ENCODE data around the gene GLCCI1. TPM values are rescaled to one million over a fixed set of nuclear protein-coding genes. Genes with fewer than 3 reads are reported as not detected.

GLCCI1 gene
- total RNA-seq, 1 experiment from 2014 or later = 4.6 TPM

- ATAC-seq (no peak), DNase-seq (ENCODE audit: low read depth, low spot score) (no peak)
- intact Hi-C loops (cut with micrococcal nuclease) = no loop called here
- H2AFZ ChIP-seq (ENCODE audit: low read depth, low read length, poor library complexity, severe bottlenecking) = no peak overlapping the region
- H3K79me2 ChIP-seq (ENCODE audit: insufficient read depth, low read length) = no peaks in the 10 kb centered on the region
- H3K9me3 ChIP-seq (ENCODE audit: control insufficient read depth in 1 of 2, insufficient read depth in 1 of 2, low read depth in 1 of 2, low read length in 2 of 2) = no peaks in the 10 kb centered on the region
- H3K4me3 ChIP-seq (replicated peaks in 1 of 2; ENCODE audit: low read depth in 1 of 2, low read length in 2 of 2) = no peak overlapping the region
- no peak overlapping the region for H3K4me2 ChIP-seq (ENCODE audit: low read length)
- H3K4me1 ChIP-seq (ENCODE audit: control insufficient read depth in 1 of 2, insufficient read depth in 2 of 2, low read length in 2 of 2) = no peaks in the 10 kb centered on the region
- H3K36me3 ChIP-seq (ENCODE audit: control insufficient read depth in 1 of 2, insufficient read depth in 2 of 2, low read length in 2 of 2) = no peaks in the 10 kb centered on the region
- ChIA-PET CTCF (no interaction called here), RAD21 (ENCODE audit: low non-redundant PET in 1 of 2, low total read pairs in 2 of 2, uncharacterized antibody in 2 of 2, unreplicated experiment in 2 of 2) (no interaction called here), POLR2A (no interaction called here)
- H3K27ac ChIP-seq (ENCODE audit: low read depth, low read length) = no peak overlapping the region
- TF ChIP-seq FOSL1 (IDR thresholded peaks at IDR 0.05; ENCODE audit: low read depth) (no peak), RAD21 (IDR thresholded peaks at IDR 0.05; ENCODE audit: low read depth) (no peak), ELF1 (IDR thresholded peaks at IDR 0.05; ENCODE audit: borderline replicate concordance, low read depth) (no peak), TCF7L2 (IDR thresholded peaks at IDR 0.05; ENCODE audit: borderline replicate concordance, extremely low read depth, insufficient read depth, insufficient read length) (no peak)
- TF ChIP-seq, protein P1, sequence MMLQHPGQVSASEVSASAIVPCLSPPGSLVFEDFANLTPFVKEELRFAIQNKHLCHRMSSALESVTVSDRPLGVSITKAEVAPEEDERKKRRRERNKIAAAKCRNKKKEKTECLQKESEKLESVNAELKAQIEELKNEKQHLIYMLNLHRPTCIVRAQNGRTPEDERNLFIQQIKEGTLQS (IDR thresholded peaks at IDR 0.05) = no peak
- H3K9me2 ChIP-seq (ENCODE audit: insufficient read depth) = no peaks in the 10 kb centered on the region
- no peaks in the 10 kb centered on the region for H4K20me1 ChIP-seq (ENCODE audit: insufficient read depth)
- H3K9ac ChIP-seq (ENCODE audit: low read length) = no peak overlapping the region
- no TSS peak for BruUV-seq (replicated peaks)
- no peaks in the 10 kb centered on the region for H3K27me3 ChIP-seq (ENCODE audit: insufficient read depth, low read length)
These were observed 160.1 kb downstream of the GLCCI1 start for GRCh38 chr7:8128449-8129317.

- ChIA-PET POLR2A (no interaction called here), RAD21 (ENCODE audit: low non-redundant PET in 1 of 2, low total read pairs in 2 of 2, uncharacterized antibody in 2 of 2, unreplicated experiment in 2 of 2) (no interaction called here), CTCF (no interaction called here)
- ATAC-seq (no peak), DNase-seq (ENCODE audit: low read depth, low spot score) (no peak)
- TF ChIP-seq EGR1 (IDR thresholded peaks at IDR 0.05; ENCODE audit: low read depth) = no peak
- no peak for TF ChIP-seq CEBPB (IDR thresholded peaks at IDR 0.05; ENCODE audit: low read depth)
- no peak for TF ChIP-seq CBX3 (IDR thresholded peaks at IDR 0.05; ENCODE audit: low read depth)
- no peak for TF ChIP-seq CTCF (IDR thresholded peaks at IDR 0.05 in 2 of 3, conservative IDR thresholded peaks at IDR 0.05 in 1 of 3; ENCODE audit: borderline replicate concordance in 1 of 3, insufficient read depth in 1 of 3, low read depth in 2 of 3, low read length in 2 of 3)
- no peak for TF ChIP-seq FOSL1 (IDR thresholded peaks at IDR 0.05; ENCODE audit: low read depth)
- no peak for TF ChIP-seq SP1 (IDR thresholded peaks at IDR 0.05; ENCODE audit: low read depth)
- TF ChIP-seq ZFX (IDR thresholded peaks at IDR 0.05) = no peak
- TF ChIP-seq EZH2phosphoT487 (IDR thresholded peaks at IDR 0.05; ENCODE audit: borderline replicate concordance) = no peak
- no peak for TF ChIP-seq ELF1 (IDR thresholded peaks at IDR 0.05; ENCODE audit: borderline replicate concordance, low read depth)
- H3K9ac ChIP-seq (ENCODE audit: low read length) = no peak overlapping the region
- no peaks in the 10 kb centered on the region for H3K9me2 ChIP-seq (ENCODE audit: insufficient read depth)
- no peak overlapping the region for H3K4me2 ChIP-seq (ENCODE audit: low read length)
- no peaks in the 10 kb centered on the region for H3K9me3 ChIP-seq (ENCODE audit: control insufficient read depth in 1 of 2, insufficient read depth in 1 of 2, low read depth in 1 of 2, low read length in 2 of 2)
- no peak overlapping the region for H3K27ac ChIP-seq (ENCODE audit: low read depth, low read length)
- BruUV-seq (replicated peaks) = no TSS peak
- no peak overlapping the region for H3K4me3 ChIP-seq (replicated peaks in 1 of 2; ENCODE audit: low read depth in 1 of 2, low read length in 2 of 2)
- no peaks in the 10 kb centered on the region for H3K27me3 ChIP-seq (ENCODE audit: insufficient read depth, low read length)
- H4K20me1 ChIP-seq (ENCODE audit: insufficient read depth) = no peaks in the 10 kb centered on the region
- no peaks in the 10 kb centered on the region for H3K79me2 ChIP-seq (ENCODE audit: insufficient read depth, low read length)
- H3K36me3 ChIP-seq (ENCODE audit: control insufficient read depth in 1 of 2, insufficient read depth in 2 of 2, low read length in 2 of 2) = no peaks in the 10 kb centered on the region
- H3K4me1 ChIP-seq (ENCODE audit: control insufficient read depth in 1 of 2, insufficient read depth in 2 of 2, low read length in 2 of 2) = no peaks in the 10 kb centered on the region
- intact Hi-C loops (cut with micrococcal nuclease) = no loop called here
- H2AFZ ChIP-seq (ENCODE audit: low read depth, low read length, poor library complexity, severe bottlenecking) = no peak overlapping the region
These were observed 160.7 kb downstream of the GLCCI1 start for GRCh38 chr7:8129318-8129659.

Data from HCT116 (cell line).